ENCODE data around the gene LRBA.

DNA sequence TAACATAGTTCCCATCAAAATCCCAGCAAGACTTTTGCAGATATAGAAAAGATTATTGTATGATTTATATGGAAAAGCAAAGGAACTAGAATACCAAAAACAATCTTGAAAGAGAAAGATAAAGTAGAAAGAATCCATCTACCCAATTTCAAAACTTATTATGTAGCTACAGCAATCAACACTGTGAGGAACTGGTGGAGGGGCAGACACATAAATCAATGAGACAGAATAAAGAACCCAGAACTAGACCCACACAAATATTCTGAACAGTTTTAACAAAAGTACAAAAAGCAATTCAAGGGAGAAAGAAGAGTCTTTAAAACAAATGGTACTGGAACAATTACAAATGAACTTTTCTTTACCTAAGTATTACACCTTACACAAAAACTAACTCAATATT lies 67.0 kb downstream of the LRBA start:
- TF ChIP-seq, protein P1, sequence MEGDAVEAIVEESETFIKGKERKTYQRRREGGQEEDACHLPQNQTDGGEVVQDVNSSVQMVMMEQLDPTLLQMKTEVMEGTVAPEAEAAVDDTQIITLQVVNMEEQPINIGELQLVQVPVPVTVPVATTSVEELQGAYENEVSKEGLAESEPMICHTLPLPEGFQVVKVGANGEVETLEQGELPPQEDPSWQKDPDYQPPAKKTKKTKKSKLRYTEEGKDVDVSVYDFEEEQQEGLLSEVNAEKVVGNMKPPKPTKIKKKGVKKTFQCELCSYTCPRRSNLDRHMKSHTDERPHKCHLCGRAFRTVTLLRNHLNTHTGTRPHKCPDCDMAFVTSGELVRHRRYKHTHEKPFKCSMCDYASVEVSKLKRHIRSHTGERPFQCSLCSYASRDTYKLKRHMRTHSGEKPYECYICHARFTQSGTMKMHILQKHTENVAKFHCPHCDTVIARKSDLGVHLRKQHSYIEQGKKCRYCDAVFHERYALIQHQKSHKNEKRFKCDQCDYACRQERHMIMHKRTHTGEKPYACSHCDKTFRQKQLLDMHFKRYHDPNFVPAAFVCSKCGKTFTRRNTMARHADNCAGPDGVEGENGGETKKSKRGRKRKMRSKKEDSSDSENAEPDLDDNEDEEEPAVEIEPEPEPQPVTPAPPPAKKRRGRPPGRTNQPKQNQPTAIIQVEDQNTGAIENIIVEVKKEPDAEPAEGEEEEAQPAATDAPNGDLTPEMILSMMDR (IDR thresholded peaks at IDR 0.05) = no peak
- TF ChIP-seq EP300 (IDR thresholded peaks at IDR 0.05) (no peak), POLR2A (IDR thresholded peaks at IDR 0.05) (no peak)

Measured in ovary (tissue), 3 donors.